ENCODE data around the gene AHI1.
"Not testable (repeated sequence)": the region's sequence is repeated elsewhere in the genome, so short reads cannot be mapped to it uniquely, and the experiment has no call there.

Gene AHI1

GRCh38 chr6:135261872-135262725 is 235.4 kb downstream of the AHI1 start:
- no peak for DNase-seq (ENCODE audit: low spot score)

GRCh38 chr6:135260612-135261011 is 236.9 kb downstream of the AHI1 start:
- no peak for DNase-seq (ENCODE audit: low spot score)

GRCh38 chr6:135258970-135259369 is 238.6 kb downstream of the AHI1 start:
- no peak for DNase-seq (ENCODE audit: low spot score)

- DNase-seq (ENCODE audit: low spot score), result no peak
Observed at GRCh38 chr6:135257631-135258405, 239.7 kb downstream of the AHI1 start.

GRCh38 chr6:135256866-135257265 is 240.7 kb downstream of the AHI1 start:
- no peak for DNase-seq (ENCODE audit: low spot score)

- DNase-seq (ENCODE audit: low spot score), result no peak
Observed at GRCh38 chr6:135254471-135254870, 243.1 kb downstream of the AHI1 start.

- DNase-seq (ENCODE audit: low spot score), result no peak
Observed at GRCh38 chr6:135251498-135252441, 245.8 kb downstream of the AHI1 start.

- DNase-seq (ENCODE audit: low spot score), result no peak
Observed at GRCh38 chr6:135250751-135251497, 246.6 kb downstream of the AHI1 start.

GRCh38 chr6:135250234-135250633 is 247.3 kb downstream of the AHI1 start:
- DNase-seq (ENCODE audit: low spot score), result no peak

GRCh38 chr6:135246412-135247012 is 251.0 kb downstream of the AHI1 start:
- DNase-seq (ENCODE audit: low spot score), result not testable (repeated sequence)

GRCh38 chr6:135244805-135245204 is 252.7 kb downstream of the AHI1 start:
- no peak for DNase-seq (ENCODE audit: low spot score)

- no peak for DNase-seq (ENCODE audit: low spot score)
Observed at GRCh38 chr6:135243871-135244796, 253.4 kb downstream of the AHI1 start.

- no peak for DNase-seq (ENCODE audit: low spot score)
Observed at GRCh38 chr6:135240711-135241110, 256.8 kb downstream of the AHI1 start.

- no peak for DNase-seq (ENCODE audit: low spot score)
Observed at GRCh38 chr6:135236732-135237131, 260.8 kb downstream of the AHI1 start.

GRCh38 chr6:135236319-135236718 is 261.2 kb downstream of the AHI1 start:
- no peak for DNase-seq (ENCODE audit: low spot score)

- no peak for DNase-seq (ENCODE audit: low spot score)
Observed at GRCh38 chr6:135235716-135236115, 261.8 kb downstream of the AHI1 start.

- DNase-seq (ENCODE audit: low spot score), result no peak
Observed at GRCh38 chr6:135234492-135234780, 263.1 kb downstream of the AHI1 start.

- no peak for DNase-seq (ENCODE audit: low spot score)
Observed at GRCh38 chr6:135233686-135234491, 263.7 kb downstream of the AHI1 start.

Measured in COLO829 (cell line).